IPS DF 6.9 (cell line): ENCODE results near the gene DMPK.

Experiments
- DNase-seq: peaks from one replicate; pipeline ENCODE4 v3.0.0-alpha.2; 2013; ENCODE audit warnings: low read depth, low spot score
- H3K27ac ChIP-seq: one replicate; pipeline ENCODE4 v1.5.1; 2013; ENCODE audit warnings: low read length, control low read depth
- H3K27me3 ChIP-seq: 2 replicates; pipeline ENCODE4 v1.6.1; 2013; ENCODE audit warnings: mild to moderate bottlenecking, low read length; ENCODE audit not compliant: control insufficient read depth, insufficient read depth
- H3K36me3 ChIP-seq: 2 replicates; pipeline ENCODE4 v1.6.1; 2013; ENCODE audit warnings: low read length; ENCODE audit not compliant: control insufficient read depth, insufficient read depth
- H3K4me1 ChIP-seq: 2 replicates; pipeline ENCODE4 v1.6.1; 2013; ENCODE audit warnings: low read length; ENCODE audit not compliant: control insufficient read depth, insufficient read depth
- H3K4me3 ChIP-seq: 2 replicates; pipeline ENCODE4 v1.5.1; 2013; ENCODE audit warnings: mild to moderate bottlenecking, low read length
- H3K9me3 ChIP-seq: 2 replicates; pipeline ENCODE4 v1.6.1; 2013; ENCODE audit warnings: low read length, inconsistent platforms; ENCODE audit not compliant: control insufficient read depth, insufficient read depth
- WGBS: extraction: QIAGEN DNeasy Blood & Tissue Kit; methylation state at CpG from one replicate; pipeline ENCODE4 v1.1.7; 2013; ENCODE audit warnings: mixed read lengths, missing lambda C conversion rate; ENCODE audit not compliant: insufficient read length, insufficient coverage; 5-methylcytosine and 5-hydroxymethylcytosine counted together

DMPK gene

GRCh38 chr19:45778010-45778661 lies 4.2 kb downstream of the DMPK start:
- no peak overlapping the region for H3K27ac ChIP-seq
- H3K4me1 ChIP-seq: peaks cover 6% of the 10 kb centered on the region; the same call in 1 of the 2 replicates
- DNase-seq: no peak
- H3K4me3 ChIP-seq: no peak overlapping the region
- H3K9me3 ChIP-seq: no peaks in the 10 kb centered on the region
- peaks cover 5% of the 10 kb centered on the region; the same call in 1 of the 2 replicates for H3K36me3 ChIP-seq
- H3K27me3 ChIP-seq: no peaks in the 10 kb centered on the region
- WGBS: no CpG with 5 or more reads among the region's 28 CpGs

- no peak overlapping the region for H3K4me3 ChIP-seq
- H3K36me3 ChIP-seq: peaks cover 5% of the 10 kb centered on the region; the same call in 1 of the 2 replicates
- no CpG with 5 or more reads among the region's 34 CpGs for WGBS
- H3K4me1 ChIP-seq: peaks cover 4% of the 10 kb centered on the region; the same call in 1 of the 2 replicates
- H3K9me3 ChIP-seq: no peaks in the 10 kb centered on the region
- DNase-seq: no peak
- H3K27ac ChIP-seq: no peak overlapping the region
- no peaks in the 10 kb centered on the region for H3K27me3 ChIP-seq
Observed at GRCh38 chr19:45777395-45777961, 4.8 kb downstream of the DMPK start.

GRCh38 chr19:45774765-45775164 lies 7.5 kb downstream of the DMPK start:
- Histone ChIP-seq H3K36me3 (peaks cover 5% of the 10 kb centered on the region; the same call in 1 of the 2 replicates), H3K27me3 (no peaks in the 10 kb centered on the region), H3K4me1 (peaks cover 5% of the 10 kb centered on the region; the same call in 1 of the 2 replicates), H3K4me3 (no peak overlapping the region), H3K9me3 (no peaks in the 10 kb centered on the region), H3K27ac (no peak overlapping the region)
- no CpG with 5 or more reads among the region's 9 CpGs for WGBS
- no peak for DNase-seq

- no peak for DNase-seq
- peaks cover 3% of the 10 kb centered on the region; the same call in 1 of the 2 replicates for H3K4me1 ChIP-seq
- no peaks in the 10 kb centered on the region for H3K9me3 ChIP-seq
- H3K36me3 ChIP-seq: peaks cover 5% of the 10 kb centered on the region; the same call in 1 of the 2 replicates
- H3K27me3 ChIP-seq: no peaks in the 10 kb centered on the region
- no peak overlapping the region for H3K27ac ChIP-seq
- no CpG with 5 or more reads among the region's 2 CpGs for whole genome bisulfite sequencing
- H3K4me3 ChIP-seq: no peak overlapping the region
Observed at GRCh38 chr19:45773384-45773783, 8.9 kb downstream of the DMPK start.

- peaks cover 3% of the 10 kb centered on the region; the same call in 1 of the 2 replicates for H3K36me3 ChIP-seq
- H3K4me1 ChIP-seq: peaks cover 3% of the 10 kb centered on the region; the same call in 1 of the 2 replicates
- no peak overlapping the region for H3K27ac ChIP-seq
- H3K27me3 ChIP-seq: no peaks in the 10 kb centered on the region
- no CpG with 5 or more reads among the region's 3 CpGs for WGBS
- H3K4me3 ChIP-seq: no peak overlapping the region
- H3K9me3 ChIP-seq: no peaks in the 10 kb centered on the region
- no peak for DNase-seq
Observed at GRCh38 chr19:45772912-45773311, 9.4 kb downstream of the DMPK start.

GRCh38 chr19:45772130-45772840 lies 10.0 kb downstream of the DMPK start:
- WGBS: no CpG with 5 or more reads among the region's 14 CpGs
- no peak for DNase-seq
- Histone ChIP-seq H3K27ac (no peak overlapping the region), H3K36me3 (peaks cover under 1% of the 10 kb centered on the region; the same call in 1 of the 2 replicates), H3K4me1 (peaks cover 3% of the 10 kb centered on the region; the same call in 1 of the 2 replicates), H3K4me3 (no peak overlapping the region), H3K9me3 (no peaks in the 10 kb centered on the region), H3K27me3 (no peaks in the 10 kb centered on the region)

GRCh38 chr19:45771311-45771933 lies 10.9 kb downstream of the DMPK start:
- Histone ChIP-seq H3K36me3 (no peaks in the 10 kb centered on the region; the same call in 1 of the 2 replicates), H3K27me3 (no peaks in the 10 kb centered on the region), H3K9me3 (no peaks in the 10 kb centered on the region), H3K4me3 (no peak overlapping the region; the same call in 1 of the 2 replicates), H3K27ac (no peak overlapping the region), H3K4me1 (peaks cover 7% of the 10 kb centered on the region)
- whole genome bisulfite sequencing: no CpG with 5 or more reads among the region's 46 CpGs
- DNase-seq: no peak

- WGBS: no CpG with 5 or more reads among the region's 79 CpGs
- peak; percentile 93 for DNase-seq
Observed at GRCh38 chr19:45770192-45771101, 11.8 kb downstream of the DMPK start.

GRCh38 chr19:45769821-45770191 lies 12.5 kb downstream of the DMPK start:
- no CpG with 5 or more reads among the region's 28 CpGs for WGBS
- Histone ChIP-seq H3K4me3 (peak overlapping the region; percentile 50; the same call in 1 of the 2 replicates), H3K27me3 (no peaks in the 10 kb centered on the region), H3K4me1 (peaks cover 16% of the 10 kb centered on the region), H3K27ac (no peak overlapping the region), H3K36me3 (no peaks in the 10 kb centered on the region; the same call in 1 of the 2 replicates), H3K9me3 (no peaks in the 10 kb centered on the region)
- DNase-seq: no peak

More at GRCh38 chr19:45770192-45771101, 11.8 kb downstream of the DMPK start:
- Histone ChIP-seq H3K9me3 (no peaks in the 10 kb centered on the region), H3K36me3 (no peaks in the 10 kb centered on the region; the same call in 1 of the 2 replicates), H3K27ac (no peak overlapping the region), H3K27me3 (no peaks in the 10 kb centered on the region), H3K4me1 (peaks cover 10% of the 10 kb centered on the region), H3K4me3 (peak overlapping the region; percentile 50; the same call in 1 of the 2 replicates)
